Epidermal melanocyte (primary cell): ENCODE measurements around the gene RELA.

ENCODE experiments used
- DNase-seq: peaks from one replicate; pipeline ENCODE4 v3.0.0; 2011; ENCODE audit warnings: low spot score; ENCODE audit not compliant: insufficient read length

The RELA gene

GRCh38 chr11:65615229-65615949 is 47.3 kb downstream of the RELA start, which contains the start of gene PCNX3:
TSS of gene PCNX3 (plus strand) at chr11:65615776. CDS start at chr11:65616312, 536 bp downstream.
- DNase-seq: peak; percentile 100

DNA sequence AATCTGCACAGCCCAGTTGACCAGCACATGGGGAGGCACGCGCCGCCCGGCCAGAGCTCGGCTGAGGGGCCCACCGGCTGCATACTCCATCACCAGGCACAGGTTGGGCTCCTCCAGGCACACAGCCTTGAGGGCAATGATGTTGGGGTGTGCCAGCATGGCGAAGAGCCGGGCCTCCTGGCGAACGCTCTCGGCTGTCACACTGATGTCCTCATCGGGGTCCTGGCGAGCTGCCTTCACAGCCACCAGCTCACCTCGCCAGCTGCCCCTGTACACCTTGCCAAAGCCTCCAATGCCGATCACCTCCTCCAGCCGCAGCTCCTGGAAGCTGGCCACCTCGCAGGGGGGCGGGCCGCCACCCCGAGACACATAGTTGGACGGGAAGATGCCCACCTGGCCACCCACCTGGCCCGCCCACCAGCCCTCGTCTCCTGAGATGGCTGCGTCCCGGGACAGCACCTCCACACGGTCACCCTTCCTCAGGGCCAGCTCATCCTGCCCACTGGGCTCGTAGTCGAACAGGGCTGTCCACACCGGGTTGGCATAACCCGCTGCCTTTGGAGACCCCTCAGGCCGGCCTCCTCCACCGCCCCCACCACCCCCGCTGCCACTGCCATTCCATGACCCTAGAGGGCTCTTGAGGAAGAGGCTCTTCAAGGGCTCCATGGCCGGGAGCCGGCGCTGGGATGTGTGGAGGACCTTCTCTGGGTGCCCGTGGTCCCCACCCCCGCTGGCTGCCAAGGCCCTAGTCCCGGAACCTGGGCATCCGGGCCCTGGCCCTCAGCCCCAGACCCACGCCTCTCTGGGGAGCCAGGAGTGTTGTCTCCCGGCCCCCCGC is 49.4 kb downstream of the RELA start:
- DNase-seq: no peak

DNA sequence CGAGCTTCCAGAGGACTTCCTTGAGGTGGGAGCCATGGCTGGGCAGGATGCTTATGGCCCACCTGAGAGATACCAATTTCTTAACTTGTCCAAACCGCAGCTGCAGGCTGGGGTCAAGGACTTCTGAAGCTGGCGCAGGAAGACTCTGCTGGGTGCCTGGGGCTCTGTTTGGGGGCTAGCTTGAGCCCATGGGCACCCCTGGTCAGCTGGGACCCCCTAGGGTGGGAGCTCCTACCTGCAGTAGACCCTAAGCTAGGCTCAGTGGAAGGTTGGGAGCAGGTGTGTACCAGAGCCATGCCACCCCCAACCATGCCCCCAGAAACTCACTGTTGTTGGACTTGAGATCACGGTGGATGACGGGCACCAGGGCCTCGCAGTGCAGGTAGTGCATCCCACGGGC is 50.0 kb downstream of the RELA start:
- no peak for DNase-seq

DNA sequence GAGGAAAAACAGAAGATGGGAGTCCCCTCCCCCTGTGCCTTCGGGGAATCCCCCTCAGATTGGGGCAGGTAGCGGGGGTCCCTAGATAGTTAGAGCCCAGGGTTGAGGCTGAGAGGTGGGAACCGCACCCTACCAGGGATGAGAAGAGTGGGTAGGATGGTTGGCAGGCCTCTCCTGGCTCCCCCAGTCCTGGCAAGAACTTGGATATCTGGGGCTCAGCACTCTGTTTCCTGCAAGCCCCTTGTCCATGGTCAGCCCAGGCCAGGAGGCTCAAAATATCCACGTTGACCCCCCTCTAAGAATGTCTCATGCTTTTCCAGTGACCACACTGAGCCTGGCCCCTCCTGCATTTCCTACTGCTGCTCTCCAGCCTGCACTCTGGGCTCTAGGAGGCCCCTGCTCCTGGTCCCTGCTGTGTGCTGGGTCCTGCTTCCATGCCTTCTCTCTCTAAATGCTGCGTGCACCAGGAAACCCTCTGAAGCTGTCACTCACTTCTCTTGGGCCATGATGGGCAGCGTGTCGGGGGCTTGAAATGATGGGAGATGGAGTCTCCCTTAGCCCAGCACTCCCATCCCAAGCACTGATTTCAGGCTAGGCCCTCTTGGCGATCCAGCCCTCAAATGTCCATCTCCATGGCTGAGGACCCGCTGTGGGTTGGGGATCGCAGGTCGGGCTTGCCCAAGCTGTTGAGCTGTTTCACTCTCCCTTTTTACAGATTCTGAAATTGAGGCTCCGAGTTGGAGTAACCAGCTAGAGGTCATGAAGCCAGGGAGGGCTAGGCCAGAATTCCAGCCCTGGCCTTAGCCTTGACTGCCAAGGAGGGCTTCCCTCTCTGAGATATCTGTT is 50.7 kb downstream of the RELA start:
- no peak for DNase-seq

- peak; percentile 63 for DNase-seq
These were observed 51.5 kb downstream of the RELA start for GRCh38 chr11:65611028-65611757.

DNA sequence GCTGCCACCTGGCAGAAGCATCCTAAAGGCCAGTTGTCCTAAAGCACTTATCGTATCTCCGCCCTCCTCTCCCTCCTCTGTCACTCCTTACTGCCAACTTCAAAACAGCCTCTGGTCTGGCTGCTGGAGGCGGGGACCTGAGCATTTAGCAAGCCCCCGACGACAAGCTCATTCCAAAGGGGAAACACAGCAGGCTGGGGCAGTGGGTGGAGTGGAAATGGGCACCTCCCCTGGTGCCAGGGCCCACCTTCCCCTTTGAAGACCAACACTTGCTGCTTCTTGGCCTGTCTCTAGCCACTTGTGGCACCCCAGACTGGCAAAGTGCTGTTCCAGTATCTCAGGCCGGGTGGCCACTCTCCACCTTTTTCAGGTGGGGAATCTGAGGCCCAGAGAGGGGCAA is 52.3 kb downstream of the RELA start:
- DNase-seq: no peak

GRCh38 chr11:65609665-65610064 is 53.1 kb downstream of the RELA start:
- no peak for DNase-seq

- no peak for DNase-seq
These were observed 53.5 kb downstream of the RELA start for GRCh38 chr11:65609229-65609628.

DNA sequence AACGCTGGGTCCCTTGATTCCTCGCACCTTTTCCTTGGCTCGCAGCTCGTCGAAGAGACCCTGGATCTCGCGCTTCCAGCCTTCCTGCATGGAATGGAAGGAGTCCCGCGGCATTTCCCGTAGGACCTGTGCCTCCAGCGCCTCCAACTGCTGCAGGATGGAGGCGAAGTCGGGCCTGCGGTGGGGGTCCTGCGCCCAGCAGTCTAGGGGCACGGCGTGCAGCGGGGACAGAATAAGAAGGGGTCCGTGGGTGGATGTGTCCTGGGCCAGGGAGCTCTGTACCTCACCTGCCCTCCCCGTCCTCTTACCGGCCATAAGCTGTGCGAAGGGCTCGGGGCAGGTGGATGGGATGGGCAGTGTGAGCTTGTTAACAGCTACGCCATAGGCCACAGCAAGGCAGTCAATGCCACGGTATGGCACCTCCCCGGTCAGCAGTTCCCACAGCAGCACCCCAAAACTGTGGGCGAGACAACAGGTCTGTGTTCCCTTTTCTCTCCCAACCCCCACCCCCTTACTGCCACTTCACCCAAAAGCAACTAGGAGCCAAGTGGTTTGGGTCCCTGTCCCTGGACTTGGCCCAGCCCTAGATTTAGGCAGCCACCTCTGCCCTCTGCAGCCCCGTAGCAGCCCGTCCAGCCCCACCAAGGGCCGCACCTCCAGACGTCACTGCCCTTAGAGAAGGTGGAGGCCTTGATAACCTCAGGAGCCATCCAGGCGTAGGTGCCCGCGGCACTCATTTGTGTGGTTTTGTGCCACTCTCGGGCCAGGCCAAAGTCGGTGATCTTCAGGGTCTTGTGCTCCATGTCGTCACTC is 54.9 kb downstream of the RELA start:
- DNase-seq: no peak

GRCh38 chr11:65606876-65607613 is 55.7 kb downstream of the RELA start:
- DNase-seq: peak; percentile 100

GRCh38 chr11:65604258-65604657 is 58.5 kb downstream of the RELA start:
- no peak for DNase-seq
